ENCODE data around the gene GATD1. TPM values are rescaled to one million over a fixed set of nuclear protein-coding genes. Genes with fewer than 3 reads are reported as not detected.

GATD1 gene
- total RNA-seq, 1 donor from 2014 or later, result 26.2 TPM

DNA sequence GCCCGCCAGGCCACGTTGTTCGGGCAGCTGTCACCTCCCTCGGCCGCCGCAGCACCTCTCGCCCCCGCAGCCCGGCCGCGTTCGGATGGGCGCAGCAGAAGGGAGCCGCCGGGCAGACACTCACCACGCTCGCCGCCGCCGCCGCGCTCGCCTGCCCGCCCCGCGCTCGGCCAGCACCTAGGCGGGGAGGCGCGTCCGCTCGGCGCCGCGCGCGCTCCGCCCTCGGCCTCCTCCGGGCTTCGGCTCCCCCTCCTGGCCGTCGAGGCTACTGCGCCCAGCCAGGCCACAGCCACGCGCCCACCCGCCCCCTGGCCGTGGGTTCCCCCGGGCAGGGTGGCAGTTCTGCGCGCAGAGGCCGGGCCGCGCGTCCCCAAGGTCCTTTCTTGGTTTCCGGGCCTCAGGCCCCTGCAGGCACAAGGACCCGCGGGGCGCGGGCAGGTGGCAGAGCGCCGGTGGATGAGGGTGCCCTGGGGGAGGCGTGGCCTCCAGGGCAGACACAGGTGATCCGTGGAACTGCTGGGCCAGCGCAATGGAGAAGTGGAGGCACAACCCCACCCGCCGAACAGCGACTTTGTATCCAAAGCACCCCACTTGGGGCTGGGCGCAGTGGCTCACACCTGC, 20.9 kb upstream of the GATD1 start, which contains the start of gene SLC25A22:
SLC25A22 (minus strand) TSS at position 189 of the 621 bp plus-strand sequence. CDS start 3,275 bp downstream, outside the sequence.
- Histone ChIP-seq H3K27ac (replicated peaks) (peak within 1 kb of the TSS; percentile 85), H3K4me3 (peak within 1 kb of the TSS; percentile 81), H3K4me1 (peaks cover 51% of the 10 kb centered on the region), H3K36me3 (peaks cover 35% of the 10 kb centered on the region), H3K9me3 (replicated peaks) (no peaks in the 10 kb centered on the region), H3K27me3 (ENCODE audit: low read depth) (no peaks in the 10 kb centered on the region)
- intact Hi-C loops (cut with micrococcal nuclease), result no loop called here
- DNase-seq, result peak; percentile 81
- TF ChIP-seq, protein P1, sequence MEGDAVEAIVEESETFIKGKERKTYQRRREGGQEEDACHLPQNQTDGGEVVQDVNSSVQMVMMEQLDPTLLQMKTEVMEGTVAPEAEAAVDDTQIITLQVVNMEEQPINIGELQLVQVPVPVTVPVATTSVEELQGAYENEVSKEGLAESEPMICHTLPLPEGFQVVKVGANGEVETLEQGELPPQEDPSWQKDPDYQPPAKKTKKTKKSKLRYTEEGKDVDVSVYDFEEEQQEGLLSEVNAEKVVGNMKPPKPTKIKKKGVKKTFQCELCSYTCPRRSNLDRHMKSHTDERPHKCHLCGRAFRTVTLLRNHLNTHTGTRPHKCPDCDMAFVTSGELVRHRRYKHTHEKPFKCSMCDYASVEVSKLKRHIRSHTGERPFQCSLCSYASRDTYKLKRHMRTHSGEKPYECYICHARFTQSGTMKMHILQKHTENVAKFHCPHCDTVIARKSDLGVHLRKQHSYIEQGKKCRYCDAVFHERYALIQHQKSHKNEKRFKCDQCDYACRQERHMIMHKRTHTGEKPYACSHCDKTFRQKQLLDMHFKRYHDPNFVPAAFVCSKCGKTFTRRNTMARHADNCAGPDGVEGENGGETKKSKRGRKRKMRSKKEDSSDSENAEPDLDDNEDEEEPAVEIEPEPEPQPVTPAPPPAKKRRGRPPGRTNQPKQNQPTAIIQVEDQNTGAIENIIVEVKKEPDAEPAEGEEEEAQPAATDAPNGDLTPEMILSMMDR (IDR thresholded peaks at IDR 0.05; ENCODE audit: borderline replicate concordance), result peak; percentile 91

DNA sequence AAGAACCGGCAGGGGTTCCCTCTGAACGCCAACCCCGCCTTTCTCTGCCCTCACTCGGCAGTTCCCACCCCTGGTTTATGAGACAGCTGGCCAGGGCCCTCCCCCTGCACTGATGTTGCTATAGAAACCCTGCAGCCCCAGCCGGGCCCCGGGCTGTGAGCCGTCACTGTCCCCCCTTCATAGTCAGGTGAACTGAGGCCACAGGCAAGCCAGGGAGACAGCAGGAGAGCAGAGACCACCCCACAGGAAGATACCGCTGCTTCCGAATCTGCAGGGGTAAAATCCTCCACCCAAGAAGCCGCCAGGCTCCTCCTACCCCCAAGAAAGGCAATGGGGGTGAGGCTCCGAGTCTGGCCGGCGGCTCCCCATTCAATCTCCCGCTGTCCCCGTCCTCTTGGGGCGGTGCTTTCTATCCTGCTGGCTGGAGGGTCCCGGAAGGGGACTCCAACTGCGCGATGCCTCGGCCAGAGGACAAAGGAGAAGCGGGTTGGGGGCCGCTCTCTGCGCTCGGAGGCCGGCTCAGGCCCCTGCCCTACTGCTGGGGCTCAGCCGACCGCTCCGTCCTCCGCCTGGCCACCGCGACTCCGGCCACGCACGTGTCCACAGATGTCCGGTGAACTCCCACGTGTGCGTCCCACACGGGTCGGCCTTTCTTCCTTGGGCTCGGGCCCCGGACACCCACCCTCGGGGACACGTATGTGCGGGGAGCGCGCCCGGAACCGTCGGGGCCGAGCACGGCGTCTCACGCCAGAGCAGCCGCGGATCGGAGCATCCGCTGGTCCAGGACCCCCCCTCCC, 20.2 kb upstream of the GATD1 start:
- Histone ChIP-seq H3K27ac (replicated peaks) (peak overlapping the region; percentile 85), H3K4me1 (peaks cover 44% of the 10 kb centered on the region), H3K36me3 (peaks cover 28% of the 10 kb centered on the region), H3K4me3 (peak overlapping the region; percentile 81), H3K27me3 (ENCODE audit: low read depth) (no peaks in the 10 kb centered on the region), H3K9me3 (replicated peaks) (no peaks in the 10 kb centered on the region)
- DNase-seq, result peak; percentile 66
- intact Hi-C loops (cut with micrococcal nuclease), result no loop called here
- TF ChIP-seq, protein P1 (IDR thresholded peaks at IDR 0.05; ENCODE audit: borderline replicate concordance), result no peak

DNA sequence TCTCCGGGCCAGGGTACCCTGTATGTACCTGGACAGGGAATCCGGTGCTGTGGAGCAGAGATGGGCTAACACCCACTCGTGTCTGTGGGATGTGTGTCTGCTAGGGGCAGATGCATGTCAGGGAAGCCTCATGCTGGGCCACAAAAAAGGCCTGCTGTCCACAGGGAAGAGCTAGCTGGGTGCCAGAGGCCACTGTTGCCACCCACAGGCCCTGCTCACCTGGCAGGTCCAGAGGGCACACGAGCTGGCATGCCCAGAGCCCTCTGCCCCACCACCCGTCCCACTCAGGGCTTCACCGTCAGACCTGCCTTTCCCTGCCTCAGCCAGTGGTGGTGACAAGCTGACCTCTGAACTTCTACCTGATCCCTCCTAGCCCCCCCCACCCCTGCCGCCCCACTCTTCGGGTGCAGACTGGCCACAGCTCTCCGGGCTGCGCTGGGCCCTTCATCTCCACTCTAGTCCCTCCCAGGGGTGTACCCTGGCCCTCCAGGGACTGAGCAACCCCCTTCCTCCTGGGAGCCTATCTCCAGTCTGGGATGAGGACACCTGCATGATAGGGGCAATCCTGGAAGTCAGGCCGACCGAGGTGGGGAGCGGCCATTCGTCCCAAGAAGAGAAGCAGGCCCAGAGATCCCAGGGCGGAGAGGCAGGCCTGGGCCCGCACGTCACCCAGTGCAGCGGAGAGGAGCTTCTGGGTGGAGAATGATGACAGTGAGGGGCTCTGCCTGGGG, 19.4 kb upstream of the GATD1 start:
- DNase-seq, result no peak

DNA sequence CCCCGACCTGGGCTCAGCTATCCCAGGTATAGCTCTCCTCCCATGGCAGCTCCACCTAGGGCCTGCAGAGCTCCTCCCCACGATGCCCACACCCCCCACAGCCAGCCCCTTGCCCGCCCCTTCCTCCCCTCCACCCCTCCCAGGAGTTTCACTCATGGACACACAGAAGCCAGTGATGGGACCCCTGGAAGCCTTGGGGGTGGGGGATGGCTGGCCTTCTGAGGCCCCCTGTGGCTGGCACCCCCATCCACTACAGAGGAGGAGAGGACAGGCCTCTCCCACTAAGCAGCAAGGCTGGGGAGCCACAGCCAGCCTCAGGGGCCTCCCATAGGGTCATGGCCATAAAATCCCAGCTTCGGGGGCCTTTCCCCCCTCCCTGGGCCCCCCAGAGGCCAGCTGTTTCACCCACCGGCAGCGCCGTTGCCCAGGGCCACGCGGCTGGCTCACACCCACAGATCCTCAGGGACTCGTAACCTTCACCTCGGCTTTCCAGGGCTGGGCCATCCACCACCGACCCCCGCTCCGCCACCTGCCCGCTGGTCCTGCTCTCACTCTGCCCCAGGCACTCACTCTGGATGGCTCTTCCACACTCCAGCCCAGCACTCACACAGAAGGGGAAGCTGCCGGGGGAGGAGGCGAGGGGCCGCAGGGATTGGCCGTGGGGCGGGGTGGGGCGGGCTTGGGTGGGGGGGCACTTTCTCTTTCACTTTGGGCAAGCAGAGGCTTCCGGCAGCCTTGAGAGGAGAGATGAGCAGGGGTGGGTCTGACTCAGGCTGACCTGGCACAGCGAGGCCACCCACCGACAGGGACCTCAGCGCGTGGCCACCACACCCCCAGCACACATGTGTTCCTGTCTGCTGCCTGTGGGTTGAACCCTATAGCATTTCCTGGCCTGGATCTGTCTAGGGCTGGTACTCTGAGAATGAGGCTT, 18.6 kb upstream of the GATD1 start:
- Histone ChIP-seq H3K27ac (replicated peaks) (peak overlapping the region; percentile 85), H3K27me3 (ENCODE audit: low read depth) (peaks cover 5% of the 10 kb centered on the region), H3K4me3 (peak overlapping the region; percentile 81), H3K36me3 (peaks cover 24% of the 10 kb centered on the region), H3K9me3 (replicated peaks) (no peaks in the 10 kb centered on the region), H3K4me1 (peaks cover 42% of the 10 kb centered on the region)
- DNase-seq, result peak; percentile 77
- intact Hi-C loops (cut with micrococcal nuclease), result no loop called here
- TF ChIP-seq, protein P1 (IDR thresholded peaks at IDR 0.05; ENCODE audit: borderline replicate concordance), result no peak

More for the DNA sequence above, 19.4 kb upstream of the GATD1 start:
- Histone ChIP-seq H3K4me1 (peaks cover 42% of the 10 kb centered on the region), H3K9me3 (replicated peaks) (no peaks in the 10 kb centered on the region), H3K27me3 (ENCODE audit: low read depth) (no peaks in the 10 kb centered on the region), H3K27ac (replicated peaks) (peak overlapping the region; percentile 85), H3K4me3 (peak overlapping the region; percentile 81), H3K36me3 (peaks cover 26% of the 10 kb centered on the region)
- intact Hi-C loops (cut with micrococcal nuclease), result no loop called here
- TF ChIP-seq, protein P1 (IDR thresholded peaks at IDR 0.05; ENCODE audit: borderline replicate concordance), result no peak

All from left ventricle myocardium inferior (tissue), 1 donor.